Activated T-helper 1 cell treated with anti-CD3 and anti-CD28 coated beads, Interleukin-2, amount 50 U/mL, for 16 hours (primary cell): ENCODE data around the gene CHST7.
A peak's percentile ranks its signal among the peaks of the same experiment; 100 is the strongest.

Source experiments
- DNase-seq, 2 donors: peaks; one replicate each; pipeline ENCODE4 v3.0.0-alpha.2; 2020; ENCODE audit warnings: low read depth in 1 of 2, low spot score in 1 of 2

The CHST7 gene

GRCh38 chrX:46573892-46574773, 568 bp downstream of the CHST7 start:
- peak; percentile 43 to 49 for DNase-seq

DNA sequence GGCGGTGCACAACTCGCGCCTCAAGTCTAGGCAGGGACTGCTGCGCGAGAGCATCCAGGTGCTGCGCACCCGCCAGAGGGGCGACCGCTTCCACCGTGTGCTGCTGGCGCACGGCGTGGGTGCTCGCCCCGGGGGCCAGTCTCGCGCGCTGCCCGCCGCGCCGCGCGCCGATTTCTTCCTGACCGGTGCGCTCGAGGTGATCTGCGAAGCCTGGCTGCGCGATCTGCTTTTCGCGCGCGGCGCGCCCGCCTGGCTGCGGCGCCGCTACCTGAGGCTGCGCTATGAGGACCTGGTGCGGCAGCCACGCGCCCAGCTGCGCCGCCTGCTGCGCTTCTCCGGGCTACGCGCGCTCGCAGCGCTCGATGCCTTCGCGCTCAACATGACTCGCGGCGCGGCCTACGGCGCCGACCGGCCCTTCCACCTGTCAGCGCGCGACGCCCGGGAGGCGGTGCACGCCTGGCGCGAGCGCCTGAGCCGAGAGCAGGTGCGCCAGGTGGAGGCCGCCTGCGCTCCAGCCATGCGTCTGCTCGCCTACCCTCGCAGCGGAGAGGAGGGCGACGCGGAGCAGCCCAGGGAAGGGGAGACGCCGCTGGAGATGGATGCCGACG, 1.3 kb downstream of the CHST7 start:
- peak in 1 of 2 donors; percentile 25 for DNase-seq

DNA sequence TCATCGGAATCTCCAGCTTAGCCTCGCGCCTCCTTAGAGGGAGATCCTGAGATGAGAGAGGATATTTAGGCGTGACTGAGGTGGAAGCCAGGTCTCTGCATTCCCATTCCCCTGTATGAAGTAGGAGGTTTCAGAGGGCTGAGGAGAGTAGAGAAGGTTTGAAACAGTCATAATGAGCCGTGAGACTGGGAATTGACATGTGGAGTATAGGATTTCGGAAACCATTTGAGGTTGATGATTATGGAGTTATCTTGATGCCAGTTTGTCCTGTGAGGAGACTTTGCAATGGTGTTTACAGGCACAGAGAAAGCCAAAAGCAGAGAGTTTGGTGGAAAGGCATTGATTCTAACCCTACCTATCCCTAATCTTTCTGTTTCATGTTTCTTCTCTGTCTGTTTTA, 2.0 kb downstream of the CHST7 start:
- DNase-seq: no peak

GRCh38 chrX:46575991-46576392, 2.4 kb downstream of the CHST7 start:
- no peak for DNase-seq

DNA sequence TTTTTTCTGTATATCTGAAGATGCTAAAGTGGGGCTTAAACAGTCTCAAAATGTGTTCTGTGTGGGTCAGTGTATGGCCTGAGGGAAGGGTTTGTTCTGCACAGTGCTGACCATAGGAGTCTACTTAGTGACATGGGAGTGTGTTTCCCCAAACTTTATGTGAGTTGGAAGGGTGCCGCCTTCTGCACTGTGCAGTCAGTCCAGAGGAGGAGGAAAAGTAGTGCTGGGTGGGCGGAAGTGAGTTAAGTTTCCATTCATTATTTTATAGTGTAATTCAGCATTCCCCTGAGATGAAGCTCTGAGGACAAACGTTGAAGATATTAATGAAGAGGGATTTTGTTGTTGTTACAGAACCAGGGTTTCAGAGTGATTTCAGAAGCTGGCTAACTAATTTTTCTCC, 2.9 kb downstream of the CHST7 start:
- DNase-seq: no peak

- no peak for DNase-seq
These were observed 3.8 kb downstream of the CHST7 start for GRCh38 chrX:46577221-46578005.

DNA sequence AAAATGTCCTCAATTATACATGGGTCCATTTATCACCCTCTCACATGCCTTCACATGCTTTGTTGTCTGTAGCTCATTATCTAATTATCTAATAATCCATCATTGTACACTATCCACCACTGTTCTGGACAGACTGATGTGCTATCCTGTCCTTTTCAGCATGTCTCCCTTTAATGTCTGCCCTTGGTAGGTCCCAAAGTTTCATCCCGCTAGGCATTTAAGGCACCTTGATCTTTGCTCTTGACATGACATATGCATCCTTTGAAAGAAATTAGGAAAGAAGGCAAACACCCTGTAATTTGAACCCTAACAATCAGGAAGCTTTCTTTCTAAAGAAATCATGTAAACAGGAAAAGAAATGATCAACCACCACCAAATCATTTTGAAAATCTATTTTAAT, 5.7 kb downstream of the CHST7 start:
- DNase-seq: no peak

- no peak for DNase-seq
These were observed 7.0 kb downstream of the CHST7 start for GRCh38 chrX:46580613-46581012.

- no peak for DNase-seq
These were observed 8.8 kb downstream of the CHST7 start for GRCh38 chrX:46582325-46582724.

DNA sequence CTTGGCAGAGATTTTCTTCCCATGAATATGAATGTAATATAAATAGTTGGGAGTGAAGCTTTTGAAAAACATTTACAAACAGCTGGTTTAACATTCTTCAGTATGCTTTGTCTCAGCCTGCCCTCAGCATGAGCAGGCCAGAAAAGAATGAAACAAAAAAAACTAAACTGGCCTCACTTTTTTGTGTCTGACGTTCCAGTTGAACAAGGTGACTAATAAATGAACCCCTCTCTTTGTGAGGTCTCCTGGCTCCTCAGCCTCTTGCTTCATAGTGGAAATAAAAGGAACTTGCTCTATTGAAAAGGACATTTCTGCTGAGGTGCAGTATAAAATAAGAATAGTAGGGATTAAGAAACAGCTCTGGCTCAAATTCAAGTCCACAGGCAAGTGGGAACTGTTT, 9.4 kb downstream of the CHST7 start:
- DNase-seq: no peak

DNA sequence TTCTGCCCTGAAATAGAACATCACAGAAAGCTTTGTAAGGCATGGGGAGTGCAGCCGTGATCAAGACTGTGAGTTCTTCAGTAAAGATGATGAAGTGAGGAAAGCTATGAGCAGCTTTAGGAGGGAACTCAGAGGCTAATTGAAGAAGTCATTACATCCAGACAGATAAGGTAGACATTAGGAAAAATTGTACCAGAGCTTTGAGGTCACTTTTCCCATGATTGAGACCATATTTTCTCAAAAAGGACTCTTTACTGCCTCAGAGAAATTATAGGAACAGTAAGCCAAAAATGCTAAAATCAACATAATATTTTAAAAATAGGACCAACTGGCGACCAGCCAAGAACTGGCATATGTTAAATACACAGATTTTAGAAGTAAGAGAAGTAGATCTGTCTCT, 11.2 kb downstream of the CHST7 start:
- no peak for DNase-seq

DNA sequence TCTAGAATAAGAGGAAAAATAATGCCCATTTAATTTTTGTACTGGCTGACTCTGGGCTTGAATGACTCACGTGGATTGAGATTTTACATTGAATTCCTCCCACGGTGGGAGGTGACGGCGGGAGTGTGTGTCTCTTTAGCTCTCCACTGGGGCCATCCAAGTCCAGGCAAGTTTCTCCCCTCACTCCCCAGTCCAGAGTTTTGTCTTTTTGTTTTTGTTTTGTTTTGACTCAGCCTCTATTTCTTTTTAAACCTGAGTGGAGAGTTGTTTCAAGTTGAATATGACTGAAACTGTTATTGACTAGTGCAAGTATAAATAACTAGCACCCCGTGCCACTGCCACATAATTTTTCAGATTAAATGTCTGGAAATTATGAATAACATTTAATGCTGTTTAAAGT, 13.6 kb downstream of the CHST7 start:
- no peak for DNase-seq

DNA sequence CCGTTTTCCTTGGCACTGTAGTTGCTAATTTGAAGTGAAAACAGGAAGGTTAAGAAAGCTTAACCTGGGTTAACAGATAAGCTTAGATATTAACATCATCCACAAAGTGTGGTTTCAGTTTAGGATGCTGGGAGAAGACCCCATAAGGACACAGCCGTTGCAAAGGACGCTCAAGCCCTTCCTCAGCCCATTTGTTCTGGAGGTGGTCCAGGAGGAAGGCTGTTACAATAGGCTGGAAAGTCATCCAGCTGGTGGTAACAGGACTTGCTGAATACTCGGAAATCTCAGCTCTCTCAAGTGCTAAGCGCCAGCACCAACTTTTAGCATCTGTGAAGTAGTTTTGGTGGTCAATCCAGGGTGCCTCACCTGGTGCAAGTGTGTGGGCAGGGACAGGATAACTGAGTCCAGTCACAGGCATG, 14.2 kb downstream of the CHST7 start:
- no peak for DNase-seq

DNA sequence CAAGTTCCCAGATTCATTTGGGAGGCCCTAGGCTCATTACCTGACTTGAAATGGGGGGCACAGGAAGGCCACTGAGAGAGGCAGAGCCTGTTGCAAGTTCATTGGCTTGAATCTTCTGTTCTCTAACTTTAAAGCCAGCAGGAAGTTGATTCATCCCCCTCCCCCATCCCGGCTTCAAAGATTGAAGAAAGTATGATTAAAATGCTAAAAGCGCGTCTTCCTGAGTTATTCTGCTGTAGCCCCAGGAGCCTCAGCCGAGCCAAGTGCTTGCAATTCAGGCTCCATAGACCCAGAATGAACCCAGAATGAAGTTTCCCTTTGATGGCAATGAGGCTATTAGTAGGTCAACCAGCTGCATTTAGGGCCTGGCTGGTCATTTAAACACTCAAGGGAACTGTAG, 14.7 kb downstream of the CHST7 start:
- DNase-seq: no peak

GRCh38 chrX:46589977-46590723, 16.6 kb downstream of the CHST7 start:
- no peak for DNase-seq

- no peak for DNase-seq
These were observed 21.5 kb downstream of the CHST7 start for GRCh38 chrX:46595084-46595483.

DNA sequence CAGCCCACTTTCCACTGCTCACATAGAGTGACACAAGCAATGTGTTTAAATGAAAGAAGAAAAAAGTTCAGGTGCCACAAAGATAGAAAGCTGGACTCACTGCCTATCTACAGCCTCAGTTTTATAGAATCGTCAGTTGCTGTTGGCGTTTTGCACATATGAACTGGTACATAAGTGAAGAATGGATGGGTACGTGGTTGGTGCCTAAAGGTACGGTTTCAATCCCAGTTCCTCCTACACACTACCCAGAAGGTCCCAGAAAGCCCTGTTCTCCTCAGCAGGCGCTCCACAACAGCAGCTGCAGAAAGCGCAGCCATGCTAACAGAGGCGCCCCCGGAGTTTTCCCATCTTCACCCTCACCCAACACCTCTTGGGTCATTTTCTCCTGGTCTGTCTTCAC, 23.6 kb downstream of the CHST7 start:
- DNase-seq: no peak

GRCh38 chrX:46597771-46598170, 24.2 kb downstream of the CHST7 start:
- DNase-seq: no peak

GRCh38 chrX:46599051-46599560, 25.5 kb downstream of the CHST7 start:
- no peak for DNase-seq

- DNase-seq: no peak
These were observed 27.7 kb downstream of the CHST7 start for GRCh38 chrX:46601283-46601682.

GRCh38 chrX:46602468-46603102, 29.0 kb downstream of the CHST7 start:
- no peak for DNase-seq
